Neural cell (in vitro differentiated cells): Measurements from ENCODE around the gene CENPL. TPM values are rescaled to one million over a fixed set of nuclear protein-coding genes. Genes with fewer than 3 reads are reported as not detected.

Experiments
- H2AFZ ChIP-seq: fragments of 200-600, 300-800 bp; sonication (generic), shearing (Covaris generic); 2 replicates; pipeline ENCODE4 v1.6.0; 2014; ENCODE audit warnings: low read depth, mild to moderate bottlenecking, antibody characterized with exemption, low read length, moderate library complexity
- H3F3A ChIP-seq: fragments of 200-600 bp; shearing (Covaris generic); 2 replicates; pipeline ENCODE4 v1.6.1; 2016; ENCODE audit warnings: mild to moderate bottlenecking, moderate library complexity, mixed read lengths, antibody characterized with exemption, low read length; ENCODE audit not compliant: insufficient read depth, poor library complexity, severe bottlenecking
- H3K27ac ChIP-seq: fragments of 200-600, 300-800 bp; sonication (generic), shearing (Covaris generic); 2 replicates; pipeline ENCODE4 v1.5.1; 2014; ENCODE audit warnings: mild to moderate bottlenecking, low read length, moderate library complexity
- H3K27me3 ChIP-seq: fragments of 300-800, 200-600 bp; sonication (generic), shearing (Covaris generic); 2 replicates; pipeline ENCODE4 v1.6.0; 2014; ENCODE audit warnings: mild to moderate bottlenecking, low read depth, low read length, moderate library complexity; ENCODE audit not compliant: insufficient read depth
- H3K36me3 ChIP-seq: fragments of 300-800, 200-600 bp; sonication (generic), shearing (Covaris generic); 2 replicates; pipeline ENCODE4 v1.5.1; 2014; ENCODE audit warnings: mild to moderate bottlenecking, antibody characterized with exemption, low read length, moderate library complexity; ENCODE audit not compliant: insufficient read depth
- H3K4me2 ChIP-seq: fragments of 300-800, 200-600 bp; sonication (generic), shearing (Covaris generic); 2 replicates; pipeline ENCODE4 v1.6.0; 2014; ENCODE audit warnings: mild to moderate bottlenecking, low read length
- H3K4me3 ChIP-seq: fragments of 300-800, 200-600 bp; sonication (generic), shearing (Covaris generic); 2 replicates; pipeline ENCODE4 v1.5.1; 2014; ENCODE audit warnings: mild to moderate bottlenecking, low read length, moderate library complexity
- H3K79me2 ChIP-seq: fragments of 200-600 bp; shearing (Covaris generic); replicated peaks from 2 replicates; pipeline ENCODE4 v1.6.0; 2014; ENCODE audit warnings: mild to moderate bottlenecking, low read length, moderate library complexity; ENCODE audit not compliant: insufficient read depth
- H3K9ac ChIP-seq: fragments of 300-800, 200-600 bp; sonication (generic), shearing (Covaris generic); 2 replicates; pipeline ENCODE4 v1.6.1; 2016; ENCODE audit warnings: mild to moderate bottlenecking, low read length, mixed read lengths
- H3K9me2 ChIP-seq: fragments of 200-600 bp; shearing (Covaris generic); 2 replicates; pipeline ENCODE4 v1.6.1; 2016; ENCODE audit warnings: mild to moderate bottlenecking, low read length, mixed read lengths; ENCODE audit not compliant: insufficient read depth
- H3K9me3 ChIP-seq: fragments of 200-600, 300-800 bp; sonication (generic), shearing (Covaris generic); 2 replicates; pipeline ENCODE4 v1.6.1; 2016; ENCODE audit warnings: mild to moderate bottlenecking, mixed run types, low read length, moderate library complexity, mixed read lengths
- H4K20me1 ChIP-seq: fragments of 200-600 bp; shearing (Covaris generic); 2 replicates; pipeline ENCODE4 v1.6.1; 2016; ENCODE audit warnings: mild to moderate bottlenecking, mixed run types; ENCODE audit not compliant: insufficient read depth
- CTCF ChIP-seq: fragments of 450-650 bp; IDR thresholded peaks from 2 replicates; pipeline ENCODE4 v1.5.1; 2014; ENCODE audit warnings: antibody characterized with exemption, mild to moderate bottlenecking, moderate library complexity; ENCODE audit not compliant: poor library complexity, severe bottlenecking
- EP300 ChIP-seq: fragments of 450-650 bp; conservative IDR thresholded peaks from 2 replicates; pipeline ENCODE4 v1.6.1; 2014; ENCODE audit warnings: antibody characterized with exemption, mild to moderate bottlenecking, moderate library complexity; ENCODE audit not compliant: poor library complexity, severe bottlenecking
- EZH2 ChIP-seq: fragments of 200-600, 300-800 bp; shearing (Covaris generic), sonication (generic); IDR thresholded peaks from 2 replicates; pipeline ENCODE4 v1.6.1; 2014; ENCODE audit warnings: antibody characterized with exemption, low read length, borderline replicate concordance, mild to moderate bottlenecking; ENCODE audit not compliant: insufficient read depth, poor library complexity, severe bottlenecking
- MXI1 ChIP-seq: fragments of 450-650 bp; conservative IDR thresholded peaks from 2 replicates; pipeline ENCODE4 v1.6.1; 2014; ENCODE audit warnings: antibody characterized with exemption, mild to moderate bottlenecking; ENCODE audit not compliant: poor library complexity, severe bottlenecking
- POLR2AphosphoS5 ChIP-seq: IDR thresholded peaks from 2 replicates; pipeline ENCODE4 v1.6.1; 2012
- RAD21 ChIP-seq: fragments of 450-650 bp; conservative IDR thresholded peaks from 2 replicates; pipeline ENCODE4 v1.6.1; 2014; ENCODE audit warnings: antibody characterized with exemption, mild to moderate bottlenecking, moderate library complexity
- SMC3 ChIP-seq: fragments of 450-650 bp; conservative IDR thresholded peaks from 2 replicates; pipeline ENCODE4 v1.6.1; 2014; ENCODE audit warnings: antibody characterized with exemption, mild to moderate bottlenecking, moderate library complexity; ENCODE audit not compliant: poor library complexity
- TAF1 ChIP-seq: IDR thresholded peaks from 2 replicates; pipeline ENCODE4 v1.6.1; 2012; ENCODE audit warnings: low read depth
- polyA plus RNA-seq: library from polyadenylated mRNA; depleted of rRNA; stranded (reverse); fragments of >200 nt; gene quantifications from 2 replicates; pipeline ENCODE4 v1.2.3, GENCODE V29; 2014
- TF ChIP-seq, protein P1 (sequence below): IDR thresholded peaks from 2 replicates; pipeline ENCODE4 v1.6.1; 2012; ENCODE audit warnings: borderline replicate concordance

The CENPL gene
- polyA plus RNA-seq, 1 donor from 2014 or later = 6.4 TPM

DNA sequence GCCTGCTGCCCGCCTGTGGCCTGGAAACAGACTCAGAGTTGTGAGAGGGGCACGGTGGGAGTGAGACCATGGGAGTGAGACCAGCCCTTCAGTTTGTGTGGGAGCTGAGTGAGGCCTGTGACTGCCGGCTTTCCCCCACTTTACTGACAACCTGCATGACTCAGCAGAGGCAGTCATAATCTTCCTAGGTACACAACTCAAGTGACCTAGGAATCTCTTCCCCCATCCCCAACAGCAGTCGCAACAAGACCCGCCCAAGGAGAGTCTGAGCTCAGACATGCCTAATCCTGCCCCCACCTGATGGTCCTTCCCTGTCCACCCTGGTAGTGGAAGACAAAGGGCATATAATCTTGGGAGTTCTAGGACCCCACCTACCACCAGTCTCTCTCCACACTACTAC lies 65.7 kb downstream of the CENPL start:
- Histone ChIP-seq H3K9me3 (peaks cover 3% of the 10 kb centered on the region), H2AFZ (no peak overlapping the region), H3K9ac (no peak overlapping the region), H3K79me2 (no peaks in the 10 kb centered on the region), H4K20me1 (no peaks in the 10 kb centered on the region), H3K36me3 (peaks cover 18% of the 10 kb centered on the region), H3K27ac (no peak overlapping the region), H3K4me2 (no peak overlapping the region), H3K27me3 (no peaks in the 10 kb centered on the region), H3F3A (no peaks in the 10 kb centered on the region), H3K4me3 (no peak overlapping the region), H3K9me2 (no peaks in the 10 kb centered on the region)
- TF ChIP-seq, protein P1, sequence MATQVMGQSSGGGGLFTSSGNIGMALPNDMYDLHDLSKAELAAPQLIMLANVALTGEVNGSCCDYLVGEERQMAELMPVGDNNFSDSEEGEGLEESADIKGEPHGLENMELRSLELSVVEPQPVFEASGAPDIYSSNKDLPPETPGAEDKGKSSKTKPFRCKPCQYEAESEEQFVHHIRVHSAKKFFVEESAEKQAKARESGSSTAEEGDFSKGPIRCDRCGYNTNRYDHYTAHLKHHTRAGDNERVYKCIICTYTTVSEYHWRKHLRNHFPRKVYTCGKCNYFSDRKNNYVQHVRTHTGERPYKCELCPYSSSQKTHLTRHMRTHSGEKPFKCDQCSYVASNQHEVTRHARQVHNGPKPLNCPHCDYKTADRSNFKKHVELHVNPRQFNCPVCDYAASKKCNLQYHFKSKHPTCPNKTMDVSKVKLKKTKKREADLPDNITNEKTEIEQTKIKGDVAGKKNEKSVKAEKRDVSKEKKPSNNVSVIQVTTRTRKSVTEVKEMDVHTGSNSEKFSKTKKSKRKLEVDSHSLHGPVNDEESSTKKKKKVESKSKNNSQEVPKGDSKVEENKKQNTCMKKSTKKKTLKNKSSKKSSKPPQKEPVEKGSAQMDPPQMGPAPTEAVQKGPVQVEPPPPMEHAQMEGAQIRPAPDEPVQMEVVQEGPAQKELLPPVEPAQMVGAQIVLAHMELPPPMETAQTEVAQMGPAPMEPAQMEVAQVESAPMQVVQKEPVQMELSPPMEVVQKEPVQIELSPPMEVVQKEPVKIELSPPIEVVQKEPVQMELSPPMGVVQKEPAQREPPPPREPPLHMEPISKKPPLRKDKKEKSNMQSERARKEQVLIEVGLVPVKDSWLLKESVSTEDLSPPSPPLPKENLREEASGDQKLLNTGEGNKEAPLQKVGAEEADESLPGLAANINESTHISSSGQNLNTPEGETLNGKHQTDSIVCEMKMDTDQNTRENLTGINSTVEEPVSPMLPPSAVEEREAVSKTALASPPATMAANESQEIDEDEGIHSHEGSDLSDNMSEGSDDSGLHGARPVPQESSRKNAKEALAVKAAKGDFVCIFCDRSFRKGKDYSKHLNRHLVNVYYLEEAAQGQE = no peak
- no peak for TF ChIP-seq EP300
- TF ChIP-seq EZH2 = no peak
- no peak for TF ChIP-seq TAF1
- no peak for TF ChIP-seq SMC3
- TF ChIP-seq RAD21 = no peak
- TF ChIP-seq POLR2AphosphoS5 = no peak
- TF ChIP-seq CTCF = no peak
- TF ChIP-seq MXI1 = no peak

DNA sequence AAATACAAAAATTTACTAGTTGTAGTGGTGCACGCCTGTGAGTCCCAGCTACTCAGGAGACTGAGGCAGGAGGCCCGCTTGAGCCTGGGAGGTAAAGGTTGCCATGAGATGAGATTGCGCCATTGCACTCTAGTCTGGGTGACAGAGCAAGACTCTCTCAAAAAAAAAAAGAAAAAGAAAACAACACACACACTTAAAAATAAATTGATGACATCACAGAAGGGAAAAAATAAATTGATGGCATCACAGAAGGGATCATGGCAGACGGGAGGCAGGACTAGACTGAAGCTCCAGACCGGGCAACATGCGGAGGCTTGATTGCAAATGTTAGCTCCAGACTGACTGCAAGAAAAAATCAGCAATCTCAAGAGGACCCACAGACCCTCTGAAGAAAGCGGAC lies 66.6 kb downstream of the CENPL start:
- Histone ChIP-seq H3K9me2 (no peaks in the 10 kb centered on the region), H4K20me1 (no peaks in the 10 kb centered on the region), H3K27ac (no peak overlapping the region), H3K79me2 (no peaks in the 10 kb centered on the region), H3K4me2 (no peak overlapping the region), H3K9ac (no peak overlapping the region), H3F3A (no peaks in the 10 kb centered on the region), H2AFZ (no peak overlapping the region), H3K4me3 (no peak overlapping the region), H3K27me3 (no peaks in the 10 kb centered on the region), H3K9me3 (no peaks in the 10 kb centered on the region), H3K36me3 (peaks cover 18% of the 10 kb centered on the region)
- no peak for TF ChIP-seq RAD21

GRCh38 chr1:173757666-173758065 lies 67.0 kb downstream of the CENPL start:
- Histone ChIP-seq H3K4me3 (no peak overlapping the region), H2AFZ (no peak overlapping the region), H4K20me1 (no peaks in the 10 kb centered on the region), H3K9me3 (no peaks in the 10 kb centered on the region), H3K9me2 (no peaks in the 10 kb centered on the region), H3K79me2 (no peaks in the 10 kb centered on the region), H3K4me2 (no peak overlapping the region), H3K27ac (no peak overlapping the region), H3F3A (no peaks in the 10 kb centered on the region), H3K9ac (no peak overlapping the region), H3K36me3 (peaks cover 18% of the 10 kb centered on the region), H3K27me3 (no peaks in the 10 kb centered on the region)
- TF ChIP-seq, protein P1 = no peak
- no peak for TF ChIP-seq CTCF
- no peak for TF ChIP-seq EZH2
- TF ChIP-seq POLR2AphosphoS5 = no peak
- TF ChIP-seq RAD21 = no peak
- TF ChIP-seq TAF1 = no peak
